ENCODE results near the gene PHRF1.

GRCh38 chr11:646214-646613, 69.9 kb downstream of the PHRF1 start:
- no peak for TF ChIP-seq CTCF (IDR thresholded peaks at IDR 0.05; ENCODE audit: poor library complexity)
- no peak for TF ChIP-seq EZH2phosphoT487 (IDR thresholded peaks at IDR 0.05; ENCODE audit: low read depth, severe bottlenecking, unreplicated experiment)
- TF ChIP-seq EZH2 (IDR thresholded peaks at IDR 0.05; ENCODE audit: borderline replicate concordance): no peak

Measured in hepatocyte (in vitro differentiated cells).